Adipocyte (in vitro differentiated cells): Measurements from ENCODE around the gene CASZ1.

Source experiments
- DNase-seq: peaks from one replicate; pipeline ENCODE4 v3.0.0-alpha.2; 2015; ENCODE audit warnings: low read depth
- H3K27me3 ChIP-seq: replicated peaks from 2 replicates; pipeline ENCODE4 v1.7.0; 2013; ENCODE audit warnings: mild to moderate bottlenecking, low read length, moderate library complexity; ENCODE audit not compliant: control insufficient read depth, insufficient read depth
- H3K36me3 ChIP-seq: 2 replicates; pipeline ENCODE4 v1.7.0; 2013; ENCODE audit warnings: low read length, mild to moderate bottlenecking, moderate library complexity; ENCODE audit not compliant: control insufficient read depth, insufficient read depth, severe bottlenecking
- H3K4me1 ChIP-seq: 2 replicates; pipeline ENCODE4 v1.7.0; 2013; ENCODE audit warnings: mild to moderate bottlenecking, low read length, moderate library complexity; ENCODE audit not compliant: control insufficient read depth, insufficient read depth
- H3K4me3 ChIP-seq: 2 replicates; pipeline ENCODE4 v1.7.0; 2013; ENCODE audit warnings: mild to moderate bottlenecking, low read length, moderate library complexity
- H3K9ac ChIP-seq: 2 replicates; pipeline ENCODE4 v1.7.0; 2013; ENCODE audit warnings: mild to moderate bottlenecking, low read length, moderate library complexity
- H3K9me3 ChIP-seq: 2 replicates; pipeline ENCODE4 v1.7.0; 2013; ENCODE audit warnings: mild to moderate bottlenecking, low read length, moderate library complexity; ENCODE audit not compliant: control insufficient read depth

The CASZ1 gene

DNA sequence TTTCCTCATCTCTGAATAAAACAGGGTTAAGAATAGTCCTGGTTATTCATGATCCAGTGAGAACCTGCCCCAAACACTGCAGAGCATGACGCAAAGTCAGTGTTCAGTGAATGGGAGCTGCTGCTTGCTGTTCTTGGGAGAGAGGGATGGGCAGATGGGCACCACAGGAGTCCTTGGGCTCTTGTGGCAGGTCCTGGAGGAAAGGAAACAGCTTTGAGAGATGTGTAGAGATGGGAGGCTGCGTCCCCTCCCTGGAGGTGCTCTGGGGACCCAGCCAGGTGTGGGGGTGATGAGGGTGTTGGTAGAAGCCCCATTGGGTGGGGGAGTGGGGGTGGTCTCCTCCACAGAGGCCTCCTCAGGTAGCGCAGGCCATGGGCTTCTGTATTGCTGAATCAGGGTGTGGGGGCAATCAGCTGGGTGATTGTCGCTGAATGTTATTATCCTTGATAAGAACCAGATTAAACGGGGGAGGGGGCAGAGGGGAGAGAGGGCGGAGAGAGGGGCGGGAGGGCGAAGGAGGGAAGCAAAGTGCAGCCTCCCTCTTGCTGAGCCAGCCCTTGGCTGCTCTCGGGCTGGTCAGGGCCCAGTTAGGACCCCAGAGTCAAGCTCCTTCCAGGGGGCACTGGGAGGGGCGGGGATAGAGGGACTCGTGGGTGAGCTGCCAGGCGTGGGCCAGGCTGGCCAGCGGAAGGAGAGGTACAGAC is 22.9 kb upstream of the CASZ1 start:
- Histone ChIP-seq H3K27me3 (peaks cover 43% of the 10 kb centered on the region), H3K4me3 (no peak overlapping the region), H3K36me3 (no peaks in the 10 kb centered on the region), H3K9ac (no peak overlapping the region), H3K4me1 (no peaks in the 10 kb centered on the region), H3K9me3 (no peaks in the 10 kb centered on the region)
- DNase-seq: no peak

DNA sequence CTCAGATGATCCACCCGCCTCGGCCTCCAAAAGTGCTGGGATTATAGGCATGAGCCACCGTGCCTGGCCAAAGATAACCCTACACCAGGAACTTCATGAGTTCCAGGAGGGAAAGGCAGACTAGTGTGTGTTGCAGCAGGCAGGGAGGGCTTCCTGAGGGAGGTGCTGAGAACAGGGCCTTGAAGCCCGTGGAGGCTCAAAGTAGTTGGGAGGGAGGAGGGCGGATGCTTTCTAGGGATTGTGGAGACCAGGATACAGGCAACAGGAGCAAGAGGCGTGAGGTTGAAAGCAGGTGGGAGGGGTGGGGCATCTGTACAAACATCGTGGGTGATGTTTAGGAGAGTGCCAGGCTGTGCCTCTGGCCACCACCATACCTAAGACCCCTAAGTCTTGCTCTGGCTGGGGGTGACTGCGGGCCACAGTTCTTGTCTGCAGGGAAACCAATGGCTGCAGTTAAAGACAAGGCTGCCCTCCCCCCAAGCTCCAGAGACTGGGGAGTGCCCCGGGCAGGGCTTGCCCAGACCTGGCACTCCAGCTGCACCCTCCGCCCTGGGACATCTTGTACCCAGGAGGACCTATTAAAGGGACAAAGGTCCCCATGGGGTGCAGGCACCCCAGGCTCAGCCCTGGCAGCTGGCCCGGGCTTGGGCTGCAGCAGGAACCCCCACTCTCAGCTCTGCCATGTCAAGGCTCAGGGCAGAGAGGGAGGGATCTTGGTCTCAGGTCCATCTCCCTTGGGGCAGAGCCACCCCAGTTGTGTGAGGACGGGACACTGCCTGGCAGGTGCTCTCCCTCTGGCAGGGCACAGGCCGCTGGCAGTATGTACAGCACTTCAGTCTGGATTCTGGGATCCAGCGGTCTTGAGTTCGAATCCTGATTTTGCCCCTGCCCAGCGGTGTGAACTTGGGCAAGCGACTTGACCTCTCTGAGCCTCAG is 22.1 kb upstream of the CASZ1 start:
- no peak overlapping the region for H3K4me3 ChIP-seq
- H3K9me3 ChIP-seq: no peaks in the 10 kb centered on the region
- no peaks in the 10 kb centered on the region for H3K36me3 ChIP-seq
- no peak for DNase-seq
- H3K27me3 ChIP-seq: peaks cover 51% of the 10 kb centered on the region
- no peak overlapping the region for H3K9ac ChIP-seq
- no peaks in the 10 kb centered on the region for H3K4me1 ChIP-seq

GRCh38 chr1:10816743-10817369 is 20.4 kb upstream of the CASZ1 start:
- Histone ChIP-seq H3K27me3 (peaks cover 57% of the 10 kb centered on the region), H3K4me3 (no peak overlapping the region), H3K9me3 (no peaks in the 10 kb centered on the region), H3K36me3 (no peaks in the 10 kb centered on the region), H3K4me1 (no peaks in the 10 kb centered on the region), H3K9ac (no peak overlapping the region)
- DNase-seq: no peak

- Histone ChIP-seq H3K4me1 (no peaks in the 10 kb centered on the region), H3K9ac (no peak overlapping the region), H3K27me3 (peaks cover 54% of the 10 kb centered on the region), H3K36me3 (no peaks in the 10 kb centered on the region), H3K4me3 (no peak overlapping the region), H3K9me3 (no peaks in the 10 kb centered on the region)
- no peak for DNase-seq
Measured at GRCh38 chr1:10816233-10816632, 19.8 kb upstream of the CASZ1 start.

DNA sequence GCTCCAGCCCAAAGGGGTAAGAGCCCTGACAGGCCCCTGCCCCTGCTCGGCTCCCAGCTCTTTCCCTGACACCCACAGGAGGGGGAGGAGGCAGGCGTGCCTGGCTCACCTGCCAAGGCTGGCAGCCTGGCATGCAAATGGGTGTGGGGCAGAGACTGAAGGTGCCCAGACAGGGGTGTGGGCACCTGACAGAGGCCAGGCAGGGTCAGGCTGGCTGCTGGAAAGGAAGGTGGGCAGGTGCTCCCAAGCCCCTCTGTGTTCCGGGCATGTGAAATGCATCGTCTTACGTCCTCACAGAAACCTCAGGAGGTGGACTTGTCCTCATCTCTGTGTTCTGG is 19.4 kb upstream of the CASZ1 start:
- Histone ChIP-seq H3K9me3 (no peaks in the 10 kb centered on the region), H3K4me1 (no peaks in the 10 kb centered on the region)

DNA sequence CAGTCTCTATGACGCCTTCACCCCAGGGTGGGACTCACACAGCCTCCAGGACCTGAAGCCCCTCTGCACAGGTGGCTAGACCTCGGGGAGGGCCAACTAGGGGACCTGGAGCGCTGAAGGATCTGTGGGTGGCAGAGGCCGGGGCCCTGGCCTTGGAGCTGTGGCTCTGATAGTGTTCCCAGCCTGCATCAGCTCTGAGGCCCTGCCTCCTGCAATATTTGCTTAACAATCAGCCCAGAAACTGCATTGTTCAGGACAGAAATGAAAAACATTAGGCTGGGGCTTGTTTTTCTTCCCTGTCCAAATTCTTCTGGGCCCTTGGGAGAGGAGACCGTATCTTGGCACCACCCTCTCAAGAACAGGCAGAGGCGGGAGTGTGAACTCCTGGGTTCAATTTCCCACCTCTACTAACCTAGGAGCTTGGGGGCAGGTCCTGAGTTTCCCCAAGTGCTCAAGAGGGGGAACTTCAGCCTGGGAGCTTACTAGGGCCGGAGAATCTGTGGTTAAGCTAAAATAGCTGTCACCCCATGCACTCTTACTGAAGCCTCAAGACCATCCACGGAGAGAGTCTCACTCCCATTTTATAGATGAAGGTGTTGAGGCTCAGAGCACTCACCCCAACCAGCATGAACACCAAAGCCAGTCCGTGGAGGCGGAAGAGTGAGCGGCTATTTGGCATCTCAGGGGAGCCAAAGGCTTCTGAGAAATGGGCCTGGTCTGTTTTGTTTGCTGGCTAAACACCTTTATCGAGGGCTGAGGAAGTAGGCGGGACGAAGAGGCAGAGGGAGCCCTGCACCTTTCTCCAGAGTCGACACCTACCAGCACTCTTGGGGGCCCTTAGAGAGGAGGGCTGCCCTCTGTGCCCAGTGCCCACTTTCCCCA is 18.8 kb upstream of the CASZ1 start:
- Histone ChIP-seq H3K36me3 (no peaks in the 10 kb centered on the region), H3K4me3 (no peak overlapping the region), H3K9me3 (no peaks in the 10 kb centered on the region), H3K9ac (no peak overlapping the region), H3K27me3 (peaks cover 63% of the 10 kb centered on the region), H3K4me1 (no peaks in the 10 kb centered on the region)
- DNase-seq: no peak

More for the DNA sequence above, 19.4 kb upstream of the CASZ1 start:
- DNase-seq: no peak
- no peak overlapping the region for H3K4me3 ChIP-seq
- no peaks in the 10 kb centered on the region for H3K36me3 ChIP-seq
- H3K9ac ChIP-seq: no peak overlapping the region
- peaks cover 57% of the 10 kb centered on the region for H3K27me3 ChIP-seq

DNA sequence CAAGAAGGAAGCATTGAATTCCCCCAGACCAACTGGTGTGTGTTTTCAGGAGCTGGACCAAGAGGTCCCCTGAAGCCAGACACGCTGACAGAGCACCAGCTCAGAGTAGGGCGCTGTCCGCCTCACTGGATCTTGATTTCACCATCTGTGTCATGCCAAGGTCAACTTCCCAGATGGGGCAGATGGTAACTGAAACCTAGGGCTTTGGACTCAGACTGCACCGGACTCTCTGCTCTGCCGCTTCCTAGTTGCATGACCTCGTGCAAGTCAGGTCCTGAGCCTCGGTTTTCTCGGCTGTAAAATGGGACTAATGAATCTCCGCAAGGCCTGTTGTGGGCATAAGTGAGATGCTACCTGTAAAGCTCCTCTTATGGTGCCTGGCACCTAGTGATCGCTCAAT is 17.9 kb upstream of the CASZ1 start:
- H3K27me3 ChIP-seq: peaks cover 72% of the 10 kb centered on the region
- no peaks in the 10 kb centered on the region for H3K4me1 ChIP-seq
- no peak overlapping the region for H3K4me3 ChIP-seq
- H3K36me3 ChIP-seq: no peaks in the 10 kb centered on the region
- DNase-seq: no peak
- no peaks in the 10 kb centered on the region for H3K9me3 ChIP-seq
- H3K9ac ChIP-seq: no peak overlapping the region

GRCh38 chr1:10813799-10814198 is 17.4 kb upstream of the CASZ1 start:
- no peak for DNase-seq
- peaks cover 77% of the 10 kb centered on the region for H3K27me3 ChIP-seq

GRCh38 chr1:10812387-10812915 is 16.0 kb upstream of the CASZ1 start:
- no peaks in the 10 kb centered on the region for H3K9me3 ChIP-seq
- no peaks in the 10 kb centered on the region for H3K36me3 ChIP-seq
- no peak overlapping the region for H3K4me3 ChIP-seq
- no peak overlapping the region for H3K9ac ChIP-seq
- no peaks in the 10 kb centered on the region for H3K4me1 ChIP-seq
- H3K27me3 ChIP-seq: peaks cover 88% of the 10 kb centered on the region
- DNase-seq: no peak

More at GRCh38 chr1:10813799-10814198, 17.4 kb upstream of the CASZ1 start:
- Histone ChIP-seq H3K4me3 (no peak overlapping the region), H3K36me3 (no peaks in the 10 kb centered on the region), H3K9ac (no peak overlapping the region), H3K9me3 (no peaks in the 10 kb centered on the region), H3K4me1 (no peaks in the 10 kb centered on the region)

- H3K27me3 ChIP-seq: peaks cover 83% of the 10 kb centered on the region
- no peak for DNase-seq
- H3K9ac ChIP-seq: no peak overlapping the region
- H3K36me3 ChIP-seq: no peaks in the 10 kb centered on the region
- H3K4me1 ChIP-seq: no peaks in the 10 kb centered on the region
- H3K4me3 ChIP-seq: no peak overlapping the region
- H3K9me3 ChIP-seq: no peaks in the 10 kb centered on the region
Measured at GRCh38 chr1:10808441-10808840, 12.0 kb upstream of the CASZ1 start.
